ENCODE results near the gene SFXN3.

SFXN3 gene

DNA sequence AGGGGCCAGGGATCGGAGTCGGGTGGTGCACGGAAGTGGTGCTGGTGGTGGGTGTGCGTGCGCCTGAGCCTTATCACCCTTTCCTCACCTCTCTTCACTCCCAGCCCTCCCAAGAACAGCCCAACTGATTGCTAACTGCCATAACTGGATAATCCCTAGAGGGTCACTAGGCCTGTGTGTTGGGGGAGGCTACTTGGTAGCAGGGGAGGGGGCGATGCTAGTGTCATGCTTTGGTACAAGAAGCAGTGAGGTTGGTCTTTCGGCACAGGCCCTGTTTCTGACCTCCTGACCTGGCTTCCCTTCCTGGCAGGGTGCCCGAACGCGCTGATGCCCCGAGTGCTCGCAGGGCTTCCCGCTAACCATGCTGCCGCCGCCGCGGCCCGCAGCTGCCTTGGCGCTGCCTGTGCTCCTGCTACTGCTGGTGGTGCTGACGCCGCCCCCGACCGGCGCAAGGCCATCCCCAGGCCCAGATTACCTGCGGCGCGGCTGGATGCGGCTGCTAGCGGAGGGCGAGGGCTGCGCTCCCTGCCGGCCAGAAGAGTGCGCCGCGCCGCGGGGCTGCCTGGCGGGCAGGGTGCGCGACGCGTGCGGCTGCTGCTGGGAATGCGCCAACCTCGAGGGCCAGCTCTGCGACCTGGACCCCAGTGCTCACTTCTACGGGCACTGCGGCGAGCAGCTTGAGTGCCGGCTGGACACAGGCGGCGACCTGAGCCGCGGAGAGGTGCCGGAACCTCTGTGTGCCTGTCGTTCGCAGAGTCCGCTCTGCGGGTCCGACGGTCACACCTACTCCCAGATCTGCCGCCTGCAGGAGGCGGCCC, 31.4 kb downstream of the SFXN3 start:
- peak overlapping the region; percentile 96 for H3K4me3 ChIP-seq (ENCODE audit: control insufficient read depth, low read depth, low read length)
- DNase-seq (ENCODE audit: low read depth), result peak; percentile 35
- TF ChIP-seq, protein P1, sequence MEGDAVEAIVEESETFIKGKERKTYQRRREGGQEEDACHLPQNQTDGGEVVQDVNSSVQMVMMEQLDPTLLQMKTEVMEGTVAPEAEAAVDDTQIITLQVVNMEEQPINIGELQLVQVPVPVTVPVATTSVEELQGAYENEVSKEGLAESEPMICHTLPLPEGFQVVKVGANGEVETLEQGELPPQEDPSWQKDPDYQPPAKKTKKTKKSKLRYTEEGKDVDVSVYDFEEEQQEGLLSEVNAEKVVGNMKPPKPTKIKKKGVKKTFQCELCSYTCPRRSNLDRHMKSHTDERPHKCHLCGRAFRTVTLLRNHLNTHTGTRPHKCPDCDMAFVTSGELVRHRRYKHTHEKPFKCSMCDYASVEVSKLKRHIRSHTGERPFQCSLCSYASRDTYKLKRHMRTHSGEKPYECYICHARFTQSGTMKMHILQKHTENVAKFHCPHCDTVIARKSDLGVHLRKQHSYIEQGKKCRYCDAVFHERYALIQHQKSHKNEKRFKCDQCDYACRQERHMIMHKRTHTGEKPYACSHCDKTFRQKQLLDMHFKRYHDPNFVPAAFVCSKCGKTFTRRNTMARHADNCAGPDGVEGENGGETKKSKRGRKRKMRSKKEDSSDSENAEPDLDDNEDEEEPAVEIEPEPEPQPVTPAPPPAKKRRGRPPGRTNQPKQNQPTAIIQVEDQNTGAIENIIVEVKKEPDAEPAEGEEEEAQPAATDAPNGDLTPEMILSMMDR (conservative IDR thresholded peaks at IDR 0.05; ENCODE audit: control insufficient read depth, insufficient read depth, low read depth, low read length), result no peak

DNA sequence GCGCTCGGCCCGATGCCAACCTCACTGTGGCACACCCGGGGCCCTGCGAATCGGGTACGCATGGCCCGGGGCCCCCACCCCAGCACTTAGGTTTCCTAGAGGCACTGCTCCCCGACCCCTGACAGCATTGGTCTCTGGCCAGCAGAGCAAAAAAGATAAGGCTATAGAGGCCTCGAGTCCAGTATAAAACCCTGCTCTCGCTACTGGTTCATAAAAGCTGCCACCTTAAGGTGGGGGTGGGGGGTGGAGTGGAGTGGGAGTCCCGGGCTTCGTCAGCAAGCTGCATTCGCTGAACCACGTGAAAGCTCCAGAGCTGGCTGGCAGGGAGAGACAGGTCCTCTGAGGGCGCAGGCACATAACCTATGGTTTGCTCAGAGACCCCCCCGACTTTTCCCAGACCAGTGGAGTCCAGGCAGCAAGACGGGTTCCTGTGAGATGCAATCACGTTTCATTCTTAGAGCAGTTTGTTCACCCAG, 32.1 kb downstream of the SFXN3 start:
- TF ChIP-seq, protein P1 (conservative IDR thresholded peaks at IDR 0.05; ENCODE audit: control insufficient read depth, insufficient read depth, low read depth, low read length), result no peak
- no peak for DNase-seq (ENCODE audit: low read depth)
- H3K4me3 ChIP-seq (ENCODE audit: control insufficient read depth, low read depth, low read length), result peak overlapping the region; percentile 30

- DNase-seq (ENCODE audit: low read depth), result no peak
- no peak overlapping the region for H3K4me3 ChIP-seq (ENCODE audit: control insufficient read depth, low read depth, low read length)
- TF ChIP-seq, protein P1 (conservative IDR thresholded peaks at IDR 0.05; ENCODE audit: control insufficient read depth, insufficient read depth, low read depth, low read length), result no peak
These were observed 32.7 kb downstream of the SFXN3 start for GRCh38 chr10:101063548-101064414.

GRCh38 chr10:101064415-101065030, 33.5 kb downstream of the SFXN3 start:
- no peak for DNase-seq (ENCODE audit: low read depth)
- TF ChIP-seq, protein P1 (conservative IDR thresholded peaks at IDR 0.05; ENCODE audit: control insufficient read depth, insufficient read depth, low read depth, low read length), result no peak
- H3K4me3 ChIP-seq (ENCODE audit: control insufficient read depth, low read depth, low read length), result no peak overlapping the region

- TF ChIP-seq, protein P1 (conservative IDR thresholded peaks at IDR 0.05; ENCODE audit: control insufficient read depth, insufficient read depth, low read depth, low read length), result no peak
- DNase-seq (ENCODE audit: low read depth), result peak; percentile 73
- H3K4me3 ChIP-seq (ENCODE audit: control insufficient read depth, low read depth, low read length), result no peak overlapping the region
These were observed 34.6 kb downstream of the SFXN3 start for GRCh38 chr10:101065481-101066145.

Data from fibroblast of mammary gland (primary cell).